ENCODE results near the gene HS1BP3. TPM values are rescaled to one million over a fixed set of nuclear protein-coding genes. Genes with fewer than 3 reads are reported as not detected.

HS1BP3 gene
- total RNA-seq, 3 donors from 2014 or later (not counting 1 experiment from before 2014, with no cell fraction given): 17.4 to 25.7 (median 22.8) TPM

DNA sequence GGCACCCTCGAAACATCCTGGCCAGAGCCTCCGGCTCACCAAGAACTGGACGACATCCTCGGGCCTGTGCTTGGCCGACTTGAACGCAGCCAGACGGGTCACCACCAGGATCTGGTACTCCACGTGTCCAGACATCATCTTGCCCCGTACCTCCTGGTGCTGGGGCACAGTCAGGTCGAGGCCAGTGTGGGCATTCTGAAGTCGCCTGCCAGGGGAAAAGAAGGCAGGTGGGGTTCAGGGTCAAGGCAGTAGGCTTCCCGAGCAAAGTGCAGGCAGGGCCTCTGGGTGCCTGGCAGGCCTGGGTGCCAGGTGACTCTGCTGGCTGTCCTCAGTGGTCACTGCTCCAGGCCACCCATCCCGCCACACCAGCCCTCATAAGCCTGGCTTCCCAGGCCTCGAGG lies 5.6 kb downstream of the HS1BP3 start:
- H3K27ac ChIP-seq (ENCODE audit: low read length): no peak overlapping the region
- WGBS (ENCODE audit: insufficient coverage): 95% methylated on average over 14 of the region's 14 CpGs
- no peaks in the 10 kb centered on the region for H3K27me3 ChIP-seq (ENCODE audit: control insufficient read depth, insufficient read depth, low read length)
- Mint-ChIP-seq H3K4me1 (peaks cover 27 to 39% of the 10 kb centered on the region in 2 donors), H3K36me3 (peaks cover 9% of the 10 kb centered on the region), H3K27me3 (ENCODE audit: low read depth in 2 of 2) (no peaks in the 10 kb centered on the region), H3K27ac (no peak overlapping the region), H3K4me3 (no peak overlapping the region), H3K9me3 (no peaks in the 10 kb centered on the region)
- no peak overlapping the region for H3K4me3 ChIP-seq (ENCODE audit: low read length)
- TF ChIP-seq, protein P1, sequence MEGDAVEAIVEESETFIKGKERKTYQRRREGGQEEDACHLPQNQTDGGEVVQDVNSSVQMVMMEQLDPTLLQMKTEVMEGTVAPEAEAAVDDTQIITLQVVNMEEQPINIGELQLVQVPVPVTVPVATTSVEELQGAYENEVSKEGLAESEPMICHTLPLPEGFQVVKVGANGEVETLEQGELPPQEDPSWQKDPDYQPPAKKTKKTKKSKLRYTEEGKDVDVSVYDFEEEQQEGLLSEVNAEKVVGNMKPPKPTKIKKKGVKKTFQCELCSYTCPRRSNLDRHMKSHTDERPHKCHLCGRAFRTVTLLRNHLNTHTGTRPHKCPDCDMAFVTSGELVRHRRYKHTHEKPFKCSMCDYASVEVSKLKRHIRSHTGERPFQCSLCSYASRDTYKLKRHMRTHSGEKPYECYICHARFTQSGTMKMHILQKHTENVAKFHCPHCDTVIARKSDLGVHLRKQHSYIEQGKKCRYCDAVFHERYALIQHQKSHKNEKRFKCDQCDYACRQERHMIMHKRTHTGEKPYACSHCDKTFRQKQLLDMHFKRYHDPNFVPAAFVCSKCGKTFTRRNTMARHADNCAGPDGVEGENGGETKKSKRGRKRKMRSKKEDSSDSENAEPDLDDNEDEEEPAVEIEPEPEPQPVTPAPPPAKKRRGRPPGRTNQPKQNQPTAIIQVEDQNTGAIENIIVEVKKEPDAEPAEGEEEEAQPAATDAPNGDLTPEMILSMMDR (IDR thresholded peaks at IDR 0.05): no peak
- intact Hi-C loops (cut with micrococcal nuclease): no loop called here
- peaks cover 31% of the 10 kb centered on the region for H3K36me3 ChIP-seq (ENCODE audit: control insufficient read depth, insufficient read depth, low read length)
- DNase-seq: no peak
- ATAC-seq: no peak
- H3K9me3 ChIP-seq (ENCODE audit: control insufficient read depth, insufficient read depth, low read length): no peaks in the 10 kb centered on the region
- H3K4me1 ChIP-seq (ENCODE audit: control insufficient read depth, insufficient read depth, low read length): peaks cover 26% of the 10 kb centered on the region

DNA sequence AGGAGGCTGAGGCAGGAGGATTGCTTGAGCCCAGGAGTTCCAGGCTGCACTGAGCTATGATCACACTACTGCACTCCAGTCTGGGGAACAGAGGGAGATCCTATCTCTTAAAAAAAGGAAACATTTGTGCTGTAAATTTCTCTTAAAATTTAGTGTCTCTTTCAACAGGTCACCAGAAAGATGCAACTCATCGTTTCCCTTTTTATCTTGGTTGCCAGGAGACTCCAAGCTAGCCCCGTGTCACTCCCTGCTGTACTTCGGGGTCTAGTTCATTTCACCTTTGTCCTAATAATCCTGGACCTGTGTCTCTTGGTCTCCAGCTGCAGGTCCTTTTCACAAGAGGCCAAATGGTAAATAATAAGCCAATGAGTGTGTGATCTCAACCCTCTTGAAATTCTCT lies 7.1 kb downstream of the HS1BP3 start:
- no peak for ATAC-seq
- Mint-ChIP-seq H3K27me3 (ENCODE audit: low read depth in 2 of 2) (no peaks in the 10 kb centered on the region), H3K9me3 (no peaks in the 10 kb centered on the region), H3K36me3 (peaks cover 9% of the 10 kb centered on the region), H3K4me1 (peaks cover 12 to 26% of the 10 kb centered on the region in 2 donors), H3K27ac (peak overlapping the region in 1 of 2 donors; percentile 30), H3K4me3 (no peak overlapping the region)
- intact Hi-C loops (cut with micrococcal nuclease): no loop called here
- TF ChIP-seq, protein P1 (IDR thresholded peaks at IDR 0.05): no peak
- no peak for DNase-seq
- WGBS (ENCODE audit: insufficient coverage): 52% methylated on average over 3 of the region's 3 CpGs
- Histone ChIP-seq H3K36me3 (ENCODE audit: control insufficient read depth, insufficient read depth, low read length) (peaks cover 38% of the 10 kb centered on the region), H3K9me3 (ENCODE audit: control insufficient read depth, insufficient read depth, low read length) (no peaks in the 10 kb centered on the region), H3K4me1 (ENCODE audit: control insufficient read depth, insufficient read depth, low read length) (peaks cover 15% of the 10 kb centered on the region), H3K27me3 (ENCODE audit: control insufficient read depth, insufficient read depth, low read length) (no peaks in the 10 kb centered on the region), H3K27ac (ENCODE audit: low read length) (no peak overlapping the region), H3K4me3 (ENCODE audit: low read length) (no peak overlapping the region)

DNA sequence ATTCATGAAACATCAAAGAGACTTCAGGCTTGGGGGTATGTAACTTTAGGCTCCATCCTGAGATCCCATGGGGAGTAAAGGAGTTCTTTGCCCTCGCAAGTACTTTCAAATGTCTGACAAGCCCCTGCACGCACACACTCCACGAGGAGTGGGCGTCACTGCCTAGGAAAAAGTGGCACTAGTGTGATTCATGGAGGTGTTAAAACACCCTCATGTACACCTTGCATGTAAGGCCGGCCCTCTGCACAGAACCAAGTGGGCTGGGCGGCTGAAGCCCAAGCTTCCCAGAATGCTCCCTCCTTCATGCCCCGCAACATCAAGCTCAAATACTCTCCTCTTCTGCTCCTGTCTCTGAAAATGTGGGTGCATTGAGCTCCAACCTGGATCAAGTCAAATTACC lies 7.8 kb downstream of the HS1BP3 start:
- DNase-seq (no peak), ATAC-seq (no peak)
- Mint-ChIP-seq H3K9me3 (no peaks in the 10 kb centered on the region), H3K36me3 (peaks cover 9% of the 10 kb centered on the region), H3K4me3 (no peak overlapping the region), H3K4me1 (peaks cover 4 to 18% of the 10 kb centered on the region in 2 donors), H3K27me3 (ENCODE audit: low read depth in 2 of 2) (no peaks in the 10 kb centered on the region), H3K27ac (no peak overlapping the region)
- H3K4me3 ChIP-seq (ENCODE audit: low read length): no peak overlapping the region
- H3K9me3 ChIP-seq (ENCODE audit: control insufficient read depth, insufficient read depth, low read length): no peaks in the 10 kb centered on the region
- H3K4me1 ChIP-seq (ENCODE audit: control insufficient read depth, insufficient read depth, low read length): peaks cover 11% of the 10 kb centered on the region
- TF ChIP-seq, protein P1 (IDR thresholded peaks at IDR 0.05): no peak
- H3K36me3 ChIP-seq (ENCODE audit: control insufficient read depth, insufficient read depth, low read length): peaks cover 42% of the 10 kb centered on the region
- no peak overlapping the region for H3K27ac ChIP-seq (ENCODE audit: low read length)
- 99% methylated on average over 7 of the region's 7 CpGs for WGBS (ENCODE audit: insufficient coverage)
- H3K27me3 ChIP-seq (ENCODE audit: control insufficient read depth, insufficient read depth, low read length): no peaks in the 10 kb centered on the region
- intact Hi-C loops (cut with micrococcal nuclease): no loop called here

All from natural killer cell (primary cell).